Measurements from ENCODE around the gene DNAJC12. TPM values are rescaled to one million over a fixed set of nuclear protein-coding genes. Genes with fewer than 3 reads are reported as not detected.
A peak's percentile ranks its signal among the peaks of the same experiment; 100 is the strongest.
"Not testable (repeated sequence)": the region's sequence is repeated elsewhere in the genome, so short reads cannot be mapped to it uniquely, and the experiment has no call there.

The DNAJC12 gene
- total and polyA plus RNA-seq, 10 donors: 0.43 to 2.0 (median 0.74) TPM; not detected in 1

- Histone ChIP-seq H3K4me1 (peaks cover 0 to 38% (median 12%) of the 10 kb centered on the region in 6 donors), H3K27me3 (replicated peaks in 1 of 7) (no peaks in the 10 kb centered on the region), H3K36me3 (no peaks in the 10 kb centered on the region), H3K4me3 (no peak overlapping the region), H3K9me3 (no peaks in the 10 kb centered on the region), H3K27ac (peak overlapping the region in 6 of 8 donors; percentile 3 to 79 (median 45))
- TF ChIP-seq POLR2AphosphoS5 (IDR thresholded peaks at IDR 0.05) (no peak), CTCF (IDR thresholded peaks at IDR 0.05 in 8 of 11, conservative IDR thresholded peaks at IDR 0.05 in 3 of 11) (no peak), POLR2A (IDR thresholded peaks at IDR 0.05) (no peak)
- DNase-seq: no peak
- intact Hi-C loops (cut with DNase I; ENCODE audit: low total_unique reads): loop anchor here (10.0 kb wide), 1 partner anchor 106 kb away; no protein-coding TSS in a partner anchor
Observed at GRCh38 chr10:67770537-67770936, 67.5 kb downstream of the DNAJC12 start.

- TF ChIP-seq CTCF (IDR thresholded peaks at IDR 0.05 in 8 of 11, conservative IDR thresholded peaks at IDR 0.05 in 3 of 11) (no peak), POLR2A (IDR thresholded peaks at IDR 0.05) (no peak), POLR2AphosphoS5 (IDR thresholded peaks at IDR 0.05) (no peak)
- Histone ChIP-seq H3K4me3 (no peak overlapping the region), H3K27me3 (replicated peaks in 1 of 7) (no peaks in the 10 kb centered on the region), H3K27ac (no peak overlapping the region), H3K4me1 (peaks cover 0 to 49% (median 28%) of the 10 kb centered on the region in 6 donors), H3K36me3 (no peaks in the 10 kb centered on the region), H3K9me3 (no peaks in the 10 kb centered on the region)
- intact Hi-C loops (cut with DNase I; ENCODE audit: low total_unique reads): no loop called here
- no peak for DNase-seq
- 76 to 97% (median 95%) methylated on average over 2 of the region's 2 CpGs for WGBS, 5 donors
Observed at GRCh38 chr10:67767244-67767643, 70.7 kb downstream of the DNAJC12 start.

GRCh38 chr10:67764012-67764822 is 73.8 kb downstream of the DNAJC12 start:
- DNase-seq: peak; percentile 96
- H3K27ac ChIP-seq: peak overlapping the region; percentile 81 to 98 (median 94)
- intact Hi-C loops (cut with DNase I; ENCODE audit: low total_unique reads): no loop called here
- TF ChIP-seq POLR2A (IDR thresholded peaks at IDR 0.05): no peak
- peak; percentile 70 to 86 (median 82) for TF ChIP-seq POLR2AphosphoS5 (IDR thresholded peaks at IDR 0.05)
- 0 to 1% (median 0%) methylated on average over 55 to 56 of the region's 56 CpGs for WGBS, 5 donors
- H3K4me3 ChIP-seq: peak overlapping the region; percentile 41 to 77 (median 61)
- H3K36me3 ChIP-seq: no peaks in the 10 kb centered on the region
- no peaks in the 10 kb centered on the region for H3K27me3 ChIP-seq (replicated peaks in 1 of 7)
- peaks cover 0 to 25% (median 12%) of the 10 kb centered on the region in 6 donors for H3K4me1 ChIP-seq
- H3K9me3 ChIP-seq: no peaks in the 10 kb centered on the region

- H3K9me3 ChIP-seq: no peaks in the 10 kb centered on the region
- TF ChIP-seq POLR2AphosphoS5 (IDR thresholded peaks at IDR 0.05) (peak in 2 of 3 donors; percentile 79 to 84), CTCF (IDR thresholded peaks at IDR 0.05 in 8 of 11, conservative IDR thresholded peaks at IDR 0.05 in 3 of 11) (no peak)
- H3K27ac ChIP-seq: peak overlapping the region; percentile 81 to 98 (median 94)
- intact Hi-C loops (cut with DNase I; ENCODE audit: low total_unique reads): no loop called here
- 0 to 8% (median 2%) methylated on average over 20 to 22 of the region's 22 CpGs for WGBS, 5 donors
- H3K27me3 ChIP-seq (replicated peaks in 1 of 7): no peaks in the 10 kb centered on the region
- peak; percentile 93 for DNase-seq
- H3K4me1 ChIP-seq: peaks cover 0 to 25% (median 12%) of the 10 kb centered on the region in 6 donors
- no peaks in the 10 kb centered on the region for H3K36me3 ChIP-seq
- H3K4me3 ChIP-seq: peak overlapping the region; percentile 41 to 77 (median 61)
Observed at GRCh38 chr10:67763499-67764011, 74.4 kb downstream of the DNAJC12 start.

GRCh38 chr10:67762567-67762966 is 75.4 kb downstream of the DNAJC12 start:
- intact Hi-C loops (cut with DNase I; ENCODE audit: low total_unique reads); H3K9me3 ChIP-seq; DNase-seq; H3K27me3 ChIP-seq (replicated peaks in 1 of 7); H3K4me3 ChIP-seq; H3K36me3 ChIP-seq: not testable (repeated sequence)
- Histone ChIP-seq H3K4me1 (peaks cover 0 to 25% (median 12%) of the 10 kb centered on the region in 6 donors), H3K27ac (peak overlapping the region in 2 of 8 donors; percentile 94 to 95)
- 77 to 83% (median 81%) methylated on average over 9 of the region's 9 CpGs for WGBS, 5 donors

All from spleen (tissue), 11 donors.